H9 (cell line): ENCODE measurements around the gene ATP6V1G2. TPM values are rescaled to one million over a fixed set of nuclear protein-coding genes. Genes with fewer than 3 reads are reported as not detected.

ENCODE experiments used
- DNase-seq: peaks from one replicate; pipeline ENCODE4 v3.0.0-alpha.2; 2017
- H2AFZ ChIP-seq: one replicate; pipeline ENCODE4 v1.6.1; 2013; ENCODE audit warnings: mild to moderate bottlenecking, low read length, control low read depth, moderate library complexity
- H2AK5ac ChIP-seq: 2 replicates; pipeline ENCODE4 v1.6.1; 2013; ENCODE audit warnings: low read length, control low read depth, mixed read lengths; ENCODE audit not compliant: insufficient read length
- H2BK120ac ChIP-seq: one replicate; pipeline ENCODE4 v1.6.1; 2013; ENCODE audit warnings: low read depth, mild to moderate bottlenecking, low read length, control low read depth, inconsistent platforms; ENCODE audit not compliant: poor library complexity, severe bottlenecking
- H2BK12ac ChIP-seq: 2 replicates; pipeline ENCODE4 v1.6.1; 2013; ENCODE audit warnings: low read length, control low read depth, mixed read lengths, low read depth; ENCODE audit not compliant: insufficient read length
- H2BK15ac ChIP-seq: 2 replicates; pipeline ENCODE4 v1.6.1; 2013; ENCODE audit warnings: low read depth, low read length, control low read depth
- H2BK20ac ChIP-seq: one replicate; pipeline ENCODE4 v1.6.1; 2013; ENCODE audit warnings: low read depth, mild to moderate bottlenecking, low read length, control low read depth, inconsistent platforms; ENCODE audit not compliant: poor library complexity, severe bottlenecking
- H2BK5ac ChIP-seq: 2 replicates; pipeline ENCODE4 v1.6.1; 2013; ENCODE audit warnings: low read length, control low read depth, mixed read lengths; ENCODE audit not compliant: insufficient read length
- H3K14ac ChIP-seq: 2 replicates; pipeline ENCODE4 v1.6.1; 2013; ENCODE audit warnings: low read length, control low read depth; ENCODE audit not compliant: insufficient read depth
- H3K18ac ChIP-seq: 2 replicates; pipeline ENCODE4 v1.6.1; 2013; ENCODE audit warnings: low read depth, mild to moderate bottlenecking, mixed read lengths, low read length, control low read depth; ENCODE audit not compliant: insufficient read length
- H3K23ac ChIP-seq: 2 replicates; pipeline ENCODE4 v1.6.1; 2013; ENCODE audit warnings: low read length, control low read depth, mixed read lengths, low read depth; ENCODE audit not compliant: insufficient read length
- H3K23me2 ChIP-seq: 2 replicates; pipeline ENCODE4 v1.6.1; 2013; ENCODE audit warnings: low read depth, mild to moderate bottlenecking, mixed read lengths, low read length, control low read depth; ENCODE audit not compliant: insufficient read length, poor library complexity, severe bottlenecking
- H3K27ac ChIP-seq: 2 replicates; pipeline ENCODE4 v1.5.1; 2013; ENCODE audit warnings: low read length, control low read depth, mixed read lengths, low read depth; ENCODE audit not compliant: insufficient read length
- H3K27me3 ChIP-seq: 2 replicates; pipeline ENCODE4 v1.6.1; 2013; ENCODE audit warnings: low read length, control low read depth, inconsistent platforms; ENCODE audit not compliant: insufficient read depth
- H3K4ac ChIP-seq: 2 replicates; pipeline ENCODE4 v1.6.1; 2013; ENCODE audit warnings: low read depth, mild to moderate bottlenecking, control low read depth, inconsistent platforms, low read length, moderate library complexity
- H3K4me1 ChIP-seq: 2 replicates; pipeline ENCODE4 v1.6.1; 2013; ENCODE audit warnings: low read length, control low read depth, inconsistent platforms; ENCODE audit not compliant: insufficient read depth
- H3K4me2 ChIP-seq: 2 replicates; pipeline ENCODE4 v1.6.1; 2013; ENCODE audit warnings: low read length, control low read depth, mixed read lengths; ENCODE audit not compliant: insufficient read length, insufficient read depth
- H3K56ac ChIP-seq: 2 replicates; pipeline ENCODE4 v1.6.1; 2013; ENCODE audit warnings: low read depth, mild to moderate bottlenecking, mixed read lengths, low read length, control low read depth; ENCODE audit not compliant: insufficient read length
- H3K79me1 ChIP-seq: 2 replicates; pipeline ENCODE4 v1.6.1; 2013; ENCODE audit warnings: low read depth, mild to moderate bottlenecking, moderate library complexity, low read length, control low read depth, inconsistent platforms; ENCODE audit not compliant: insufficient read depth, poor library complexity, severe bottlenecking
- H3K79me2 ChIP-seq: 2 replicates; pipeline ENCODE4 v1.6.1; 2013; ENCODE audit warnings: low read length, control low read depth, inconsistent platforms; ENCODE audit not compliant: insufficient read depth
- H3K9ac ChIP-seq: 2 replicates; pipeline ENCODE4 v1.6.1; 2013; ENCODE audit warnings: low read length, control low read depth, mixed read lengths; ENCODE audit not compliant: insufficient read length; ENCODE audit errors: extremely low read depth
- H3K9me3 ChIP-seq: one replicate; pipeline ENCODE4 v1.6.1; 2013; ENCODE audit warnings: low read depth, low read length, inconsistent platforms; ENCODE audit not compliant: control insufficient read depth
- H3T11ph ChIP-seq: one replicate; pipeline ENCODE4 v1.6.1; 2013; ENCODE audit warnings: mild to moderate bottlenecking, low read length, control low read depth, inconsistent platforms
- H4K20me1 ChIP-seq: one replicate; pipeline ENCODE4 v1.6.1; 2013; ENCODE audit not compliant: control insufficient read depth, insufficient read length, insufficient read depth
- H4K5ac ChIP-seq: 2 replicates; pipeline ENCODE4 v1.6.1; 2013; ENCODE audit warnings: low read depth, mild to moderate bottlenecking, mixed read lengths, low read length, control low read depth; ENCODE audit not compliant: insufficient read length
- H4K8ac ChIP-seq: replicated peaks from 2 replicates; pipeline ENCODE4 v1.6.1; 2013; ENCODE audit warnings: low read length, control low read depth, mixed read lengths, low read depth; ENCODE audit not compliant: insufficient read length
- H4K91ac ChIP-seq: 2 replicates; pipeline ENCODE4 v1.6.1; 2013; ENCODE audit warnings: low read depth, mild to moderate bottlenecking, moderate library complexity, mixed read lengths, low read length, control low read depth; ENCODE audit not compliant: insufficient read length
- H3K27ac Mint-ChIP-seq, 3 experiments: 2 replicates in 2 of 3; 3 replicates in 1 of 3; pipeline ENCODE4 v1.8.0; 2020 to 2021; ENCODE audit warnings: mixed read lengths in 3 of 3, mild to moderate bottlenecking in 1 of 3, moderate library complexity in 1 of 3
- H3K27me3 Mint-ChIP-seq: 2 replicates; pipeline ENCODE4 v1.8.0; 2021; ENCODE audit warnings: low read depth, mild to moderate bottlenecking, moderate library complexity, mixed read lengths
- H3K36me3 Mint-ChIP-seq, 3 experiments: 2 replicates in 2 of 3; 3 replicates in 1 of 3; pipeline ENCODE4 v1.8.0; 2020 to 2021; ENCODE audit warnings: low read depth in 3 of 3, mixed read lengths in 3 of 3; ENCODE audit not compliant: insufficient read depth in 1 of 3
- H3K4me1 Mint-ChIP-seq, 2 experiments: 2 replicates each; pipeline ENCODE4 v1.8.0; 2020; ENCODE audit warnings: mixed read lengths in 2 of 2
- H3K4me3 Mint-ChIP-seq, 2 experiments: 2 replicates in 1 of 2; 3 replicates in 1 of 2; pipeline ENCODE4 v1.8.0; 2020 to 2021; ENCODE audit warnings: mild to moderate bottlenecking in 2 of 2, mixed read lengths in 2 of 2, moderate library complexity in 1 of 2
- H3K9me3 Mint-ChIP-seq, 2 experiments: 2 replicates in 1 of 2; 3 replicates in 1 of 2; pipeline ENCODE4 v1.8.0; 2020; ENCODE audit warnings: mild to moderate bottlenecking in 2 of 2, mixed read lengths in 2 of 2, moderate library complexity in 1 of 2
- CTCF ChIP-seq: fragments of 200-600 bp; sonication (generic); conservative IDR thresholded peaks from 3 replicates; pipeline ENCODE4 v1.8.0; 2021; ENCODE audit warnings: antibody characterized with exemption, mild to moderate bottlenecking
- total RNA-seq: library from RNA; stranded (reverse); gene quantifications from 2 replicates; pipeline ENCODE4 v1.2.1, GENCODE V29; 2021

The ATP6V1G2 gene
- total RNA-seq, 1 experiment from 2014 or later, result 3.8 TPM

- Histone ChIP-seq H3K23me2 (no peaks in the 10 kb centered on the region), H2BK12ac (no peak overlapping the region), H2BK15ac (no peak overlapping the region), H2BK20ac (no peak overlapping the region), H3K79me1 (no peaks in the 10 kb centered on the region), H3K4me2 (no peak overlapping the region), H3K56ac (no peak overlapping the region), H3K14ac (no peak overlapping the region), H3K9me3 (no peaks in the 10 kb centered on the region), H2AFZ (no peak overlapping the region), H2BK120ac (no peak overlapping the region), H3K27me3 (no peaks in the 10 kb centered on the region), H3K4ac (no peak overlapping the region), H4K8ac (no peak overlapping the region), H2BK5ac (no peak overlapping the region), H4K91ac (no peak overlapping the region), H4K20me1 (no peaks in the 10 kb centered on the region), H3K23ac (no peak overlapping the region), H2AK5ac (no peak overlapping the region), H3K27ac (no peak overlapping the region), H3K4me1 (peaks cover 4% of the 10 kb centered on the region; the same call in 1 of the 2 replicates), H3K79me2 (no peaks in the 10 kb centered on the region), H4K5ac (no peak overlapping the region), H3T11ph (no peak overlapping the region), H3K18ac (no peak overlapping the region), H3K9ac (no peak overlapping the region)
- Mint-ChIP-seq H3K27ac (peak overlapping the region in 1 of 3 experiments; percentile 26; a peak in 1 of 7 replicates), H3K9me3 (no peaks in the 10 kb centered on the region), H3K4me3 (no peak overlapping the region), H3K27me3 (no peaks in the 10 kb centered on the region), H3K4me1 (peaks cover 4 to 18% of the 10 kb centered on the region in 2 experiments; a peak in 3 of 4 replicates), H3K36me3 (peaks cover 14 to 39% (median 26%) of the 10 kb centered on the region in 3 experiments; a peak in 6 of 7 replicates)
- no peak for TF ChIP-seq CTCF
- no peak for DNase-seq
These were observed 14.3 kb upstream of the ATP6V1G2 start for GRCh38 chr6:31560697-31561058.
